ENCODE data around the gene MYBPC2.

DNA sequence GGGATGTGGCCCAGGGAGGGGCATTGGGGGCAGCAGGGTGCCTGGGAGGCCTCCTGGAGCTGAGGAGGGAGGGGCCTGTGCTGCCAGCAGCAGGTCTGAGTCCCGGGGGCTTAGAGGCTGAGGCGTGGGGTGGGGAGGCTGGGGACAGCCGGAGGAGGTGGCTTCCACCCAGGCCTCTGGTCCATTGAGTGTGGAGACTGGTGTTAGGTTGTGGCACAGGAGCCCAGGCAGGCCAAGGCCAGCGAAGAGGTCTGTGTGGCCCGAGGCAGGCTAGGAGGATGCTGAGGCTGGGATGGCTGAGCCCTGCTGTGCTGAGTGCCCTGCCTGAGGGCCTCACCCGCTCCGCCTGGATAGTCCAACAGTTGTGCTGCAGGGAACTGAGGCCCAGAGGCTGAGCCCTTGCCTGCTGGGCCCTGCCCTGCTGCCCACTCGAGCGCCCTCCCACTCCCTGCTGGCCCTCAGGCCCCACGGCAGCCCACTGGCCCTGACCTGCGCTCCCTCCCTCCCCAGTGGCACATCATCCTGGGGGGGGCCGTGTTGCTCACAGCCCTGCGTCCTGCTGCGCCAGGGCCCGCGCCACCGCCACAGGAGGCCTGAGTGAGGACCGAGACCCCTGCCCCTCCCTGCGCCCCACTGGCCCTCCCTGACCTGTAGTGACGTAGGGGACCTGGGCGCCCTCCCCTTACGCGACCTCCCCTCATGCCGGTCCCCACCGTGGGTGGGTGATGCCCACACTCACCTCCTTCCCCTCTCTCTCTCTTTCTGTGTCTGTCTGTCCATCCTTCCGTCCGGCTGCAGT, 48.9 kb downstream of the MYBPC2 start:
- TF ChIP-seq CTCF (IDR thresholded peaks at IDR 0.05) (no peak), POLR2A (IDR thresholded peaks at IDR 0.05) (no peak)

Data from gastroesophageal sphincter (tissue), 3 donors.